NCI-H2029 treated with DMSO at 0.1 percent for 48 hours (cell line): ENCODE results near the gene MEIS2.

Source experiments
- DNase-seq: peaks from one replicate; lab custom pipeline; 2025; lab: John Stamatoyannopoulos, UW

The MEIS2 gene

DNA sequence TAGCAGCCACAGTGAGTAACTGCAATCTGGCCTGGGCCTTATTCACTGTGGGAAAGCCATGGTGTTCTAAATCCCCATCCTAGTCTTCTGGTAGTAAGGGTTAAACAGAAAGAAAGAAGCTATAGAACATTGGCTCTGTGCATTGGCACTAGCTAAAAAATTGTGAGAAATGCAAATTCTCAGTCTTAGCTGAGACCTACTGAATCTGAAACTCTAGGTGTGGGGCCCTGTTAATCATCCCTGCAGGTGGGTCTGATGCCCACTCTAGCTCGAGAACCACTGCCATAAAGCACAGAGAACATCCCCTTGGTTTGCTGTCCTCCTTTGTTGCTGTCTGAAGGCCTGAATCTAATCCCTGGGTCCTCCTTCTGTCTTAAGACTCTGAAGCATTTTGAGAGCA lies 59.3 kb downstream of the MEIS2 start:
- DNase-seq, result no peak

GRCh38 chr15:37040072-37040742 lies 60.1 kb downstream of the MEIS2 start:
- DNase-seq, result no peak

GRCh38 chr15:37038716-37039106 lies 61.6 kb downstream of the MEIS2 start:
- no peak for DNase-seq

GRCh38 chr15:37037850-37038715 lies 62.3 kb downstream of the MEIS2 start:
- DNase-seq, result no peak

DNA sequence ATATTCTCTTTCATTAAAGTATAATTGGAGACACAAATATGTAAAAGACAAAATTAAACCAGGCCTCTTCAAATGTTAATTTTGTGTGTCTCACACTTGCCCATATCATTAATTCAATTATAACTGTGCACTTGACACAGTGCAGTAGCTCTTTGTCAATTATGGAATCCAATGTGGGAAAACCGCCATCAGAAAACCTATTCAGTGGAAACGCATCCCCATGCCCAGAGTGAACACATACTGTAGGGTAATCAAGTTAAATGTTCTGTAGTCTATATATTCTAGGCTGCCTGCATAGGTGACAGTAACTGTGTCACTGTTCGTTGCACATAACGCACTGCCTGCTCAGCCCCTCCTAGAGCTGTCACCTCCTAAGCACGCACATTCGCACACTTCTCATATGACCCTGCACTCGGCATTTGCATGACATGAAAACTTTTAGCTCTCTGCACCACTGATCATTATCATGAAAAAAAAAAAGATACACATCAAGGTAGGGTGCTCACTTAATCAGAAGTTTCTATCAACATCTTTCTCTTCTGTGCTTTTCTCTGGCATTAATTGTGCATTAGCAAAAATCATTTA lies 63.2 kb downstream of the MEIS2 start:
- no peak for DNase-seq

DNA sequence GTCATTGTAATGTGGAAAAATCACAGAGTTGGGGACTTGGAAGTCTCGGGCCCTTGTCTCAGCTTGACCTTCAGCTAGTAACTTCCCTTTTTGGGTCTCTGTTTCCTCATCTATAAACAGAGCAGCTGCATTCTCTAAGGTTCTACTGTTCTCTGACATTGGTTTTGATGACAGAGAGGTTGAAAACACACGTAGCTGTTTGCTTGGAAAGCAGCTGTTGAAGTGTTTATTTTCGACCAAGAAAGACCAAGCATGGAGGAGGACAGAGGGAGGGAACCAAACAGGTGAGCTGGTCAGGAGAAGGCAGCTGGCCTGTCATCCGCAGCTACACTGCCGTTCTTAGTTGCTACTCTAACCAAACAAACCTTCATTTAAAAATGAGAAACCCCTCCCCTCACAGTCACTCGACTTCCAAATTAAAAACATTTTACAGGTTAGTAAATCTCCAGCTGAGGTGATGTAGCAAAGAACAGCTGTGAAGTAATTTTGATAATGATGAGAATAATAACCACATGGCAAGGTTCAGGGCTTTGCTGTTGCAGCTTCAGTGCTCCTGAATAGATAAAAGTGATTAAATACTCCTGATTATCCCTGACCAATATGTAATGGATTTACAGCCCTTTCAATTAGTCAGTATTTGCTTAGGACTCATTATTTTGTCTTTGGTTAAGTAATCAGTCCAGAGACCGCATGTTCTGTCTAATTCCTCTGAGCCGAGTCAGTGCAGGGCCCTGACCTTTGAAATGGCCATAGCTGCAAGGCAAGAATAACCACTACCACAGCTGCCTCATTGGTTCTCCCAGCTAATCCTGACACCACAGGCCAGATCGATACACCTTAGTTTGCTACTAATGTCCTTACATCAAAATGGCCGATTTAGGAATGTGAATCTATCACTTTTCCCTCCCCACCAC lies 65.3 kb downstream of the MEIS2 start:
- DNase-seq, result no peak

- no peak for DNase-seq
Measured at GRCh38 chr15:37034392-37034791, 66.0 kb downstream of the MEIS2 start.

DNA sequence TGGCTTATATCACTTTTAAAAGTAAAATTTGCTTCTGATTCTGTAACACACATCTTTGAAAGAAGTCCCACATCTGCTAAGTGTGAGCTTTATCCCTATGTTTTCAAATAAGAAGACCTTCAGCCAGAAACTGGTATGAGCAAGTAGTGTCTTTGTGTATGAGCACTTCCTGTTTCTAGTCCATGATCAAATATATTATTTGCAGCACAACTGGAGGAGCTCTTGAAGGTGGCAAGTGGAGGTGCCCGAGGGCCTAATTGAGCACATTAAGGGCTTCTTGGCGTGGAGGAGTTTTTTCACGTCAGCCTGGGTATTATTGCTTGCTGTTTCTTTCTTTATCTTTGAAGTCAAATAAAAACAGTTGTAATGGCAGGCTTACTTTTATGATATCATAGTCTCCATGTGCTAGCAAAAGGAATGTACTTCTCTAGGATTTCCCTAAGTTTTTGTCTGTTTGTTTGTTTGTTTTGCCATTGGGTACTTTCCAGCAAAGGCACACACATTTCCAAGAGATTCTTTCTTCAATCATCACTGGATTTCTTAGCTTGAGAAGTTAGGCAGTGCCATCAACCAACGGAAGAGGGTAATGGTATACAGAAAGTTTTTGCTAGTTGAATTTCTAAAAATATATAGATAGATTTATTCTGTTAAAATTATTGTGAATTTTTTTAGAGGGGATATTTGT lies 68.1 kb downstream of the MEIS2 start:
- DNase-seq, result peak; percentile 31

GRCh38 chr15:37031198-37031597 lies 69.2 kb downstream of the MEIS2 start:
- DNase-seq, result no peak

- DNase-seq, result no peak
Measured at GRCh38 chr15:37028625-37029296, 71.6 kb downstream of the MEIS2 start.

GRCh38 chr15:37020852-37021251 lies 79.5 kb downstream of the MEIS2 start:
- DNase-seq, result no peak

DNA sequence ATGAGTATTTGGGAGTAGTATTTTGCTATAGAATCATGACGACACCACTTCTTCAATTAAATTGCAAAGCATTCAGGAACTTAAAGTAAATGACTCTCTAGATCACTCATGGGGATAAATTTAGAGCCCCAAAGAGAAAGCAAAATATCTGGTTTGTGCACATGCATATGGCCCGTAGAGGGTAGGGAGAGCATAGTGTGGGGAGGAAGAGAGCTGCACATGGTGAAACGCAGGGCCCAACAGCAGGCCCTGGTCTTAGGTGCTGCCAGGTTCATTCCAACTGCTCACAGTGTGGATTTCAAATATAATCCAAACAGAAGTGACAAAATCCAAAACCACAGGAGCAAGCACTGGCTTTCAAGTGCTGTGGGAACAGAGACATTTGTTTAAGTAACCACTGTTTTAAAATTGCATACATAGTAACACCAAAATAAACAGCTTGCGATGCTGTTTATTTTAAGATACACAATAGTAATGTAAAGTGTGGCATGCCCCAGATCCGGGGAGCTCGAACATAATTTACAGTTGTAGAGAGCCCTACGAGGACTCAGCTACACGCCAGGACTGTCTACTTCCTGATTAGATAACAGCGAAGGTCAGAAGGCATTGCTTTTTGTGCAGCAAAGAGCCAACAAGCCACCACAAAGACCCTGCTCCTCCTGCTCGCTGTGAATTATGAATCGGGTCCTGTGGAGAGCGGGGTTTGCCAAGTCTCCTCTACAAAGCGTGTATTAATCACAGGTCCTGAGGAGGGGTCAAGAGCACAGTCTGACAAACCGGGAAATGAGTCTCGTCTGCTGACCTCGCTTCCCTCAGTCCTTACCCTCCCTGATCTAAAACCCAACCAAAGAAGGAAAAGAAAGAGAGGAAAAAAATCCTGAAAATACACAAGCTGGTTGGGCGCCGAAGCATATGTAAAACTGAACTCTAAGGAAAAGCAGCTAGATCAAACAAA lies 80.6 kb downstream of the MEIS2 start:
- DNase-seq, result no peak

DNA sequence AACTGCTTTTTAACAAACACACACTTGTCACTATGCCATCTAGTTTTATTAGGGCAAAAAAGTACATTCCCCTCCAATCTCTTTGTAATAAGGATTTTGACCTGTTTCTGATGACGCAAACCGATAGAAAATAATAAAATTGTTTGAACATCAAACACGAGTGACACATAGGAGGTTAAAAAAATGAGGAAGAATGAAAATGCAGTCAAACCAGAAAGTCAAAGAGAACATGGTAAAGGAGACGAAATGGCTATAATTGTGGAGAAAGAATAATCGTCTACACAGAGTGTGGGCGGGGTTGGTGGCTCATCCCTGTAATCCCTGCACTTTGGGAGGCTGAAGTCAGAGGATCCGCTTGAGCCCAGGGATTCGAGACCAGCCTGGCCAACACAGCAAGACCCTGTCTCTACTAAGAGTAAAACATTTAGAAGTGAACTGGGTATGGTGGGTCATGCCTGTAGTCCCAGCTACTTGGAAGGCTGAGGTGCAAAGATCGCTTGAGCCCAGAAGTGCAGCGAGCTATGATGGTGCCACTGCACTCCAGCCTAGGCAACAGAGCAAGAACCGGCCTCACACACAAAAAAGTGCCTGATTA lies 83.2 kb downstream of the MEIS2 start:
- DNase-seq, result no peak

DNA sequence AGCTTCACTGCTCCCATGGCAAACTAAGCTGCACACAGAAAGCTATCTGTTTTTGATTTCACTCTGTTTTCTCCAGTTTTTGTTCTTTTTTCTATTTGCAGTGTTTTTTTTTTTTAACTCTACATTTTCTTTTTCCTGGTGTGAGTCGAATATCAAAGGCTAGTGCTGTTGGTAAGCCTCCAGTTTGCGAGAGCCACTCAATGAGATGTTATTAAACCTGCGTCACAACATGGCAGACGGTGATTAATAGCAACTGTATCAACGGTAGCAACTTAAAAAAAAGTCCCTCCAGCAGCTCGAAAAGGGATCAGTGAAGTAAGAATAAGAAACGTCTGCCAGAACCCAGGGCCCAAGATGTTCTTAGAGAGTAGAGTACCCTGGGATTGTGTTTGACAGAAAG lies 84.1 kb downstream of the MEIS2 start:
- DNase-seq, result no peak

- DNase-seq, result no peak
Measured at GRCh38 chr15:37015451-37015850, 84.9 kb downstream of the MEIS2 start.

GRCh38 chr15:37015035-37015434 lies 85.3 kb downstream of the MEIS2 start:
- DNase-seq, result no peak

DNA sequence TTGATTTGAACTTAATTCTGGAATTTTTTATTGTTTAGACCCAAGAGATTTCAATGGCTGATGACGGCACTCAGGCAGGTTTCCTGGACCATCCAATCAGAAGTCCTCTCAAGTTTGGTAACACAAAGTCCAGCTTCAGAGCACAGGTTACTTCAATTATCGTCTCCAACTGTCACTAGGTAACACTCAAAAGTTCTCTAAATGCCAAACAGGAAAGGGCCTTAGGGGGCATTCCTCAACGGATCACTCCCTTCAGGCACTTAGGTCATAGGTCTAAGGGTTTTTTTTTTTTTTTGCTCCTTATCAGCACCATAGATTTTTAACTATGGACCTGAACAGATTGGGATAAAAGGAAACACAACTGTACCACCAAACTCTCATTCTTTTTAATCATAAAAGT lies 85.8 kb downstream of the MEIS2 start:
- no peak for DNase-seq

DNA sequence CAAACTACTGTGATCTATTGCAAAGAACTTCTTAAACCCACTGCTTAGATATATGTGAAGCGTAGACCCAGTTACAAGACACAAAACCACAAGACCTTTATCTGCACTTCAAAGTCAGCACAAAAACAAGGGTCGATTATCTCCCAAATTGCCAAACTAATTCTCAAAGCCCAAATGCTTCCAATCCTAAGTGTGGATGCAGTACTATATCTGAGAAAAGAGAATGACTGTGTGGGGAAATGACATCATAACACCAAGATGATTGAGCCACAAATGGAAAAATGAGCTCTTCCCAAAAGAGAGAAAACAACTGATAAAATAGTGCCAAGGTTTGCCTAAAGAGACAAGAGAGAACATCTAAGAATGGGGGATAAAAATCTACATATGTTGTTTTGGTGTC lies 86.2 kb downstream of the MEIS2 start:
- DNase-seq, result no peak

DNA sequence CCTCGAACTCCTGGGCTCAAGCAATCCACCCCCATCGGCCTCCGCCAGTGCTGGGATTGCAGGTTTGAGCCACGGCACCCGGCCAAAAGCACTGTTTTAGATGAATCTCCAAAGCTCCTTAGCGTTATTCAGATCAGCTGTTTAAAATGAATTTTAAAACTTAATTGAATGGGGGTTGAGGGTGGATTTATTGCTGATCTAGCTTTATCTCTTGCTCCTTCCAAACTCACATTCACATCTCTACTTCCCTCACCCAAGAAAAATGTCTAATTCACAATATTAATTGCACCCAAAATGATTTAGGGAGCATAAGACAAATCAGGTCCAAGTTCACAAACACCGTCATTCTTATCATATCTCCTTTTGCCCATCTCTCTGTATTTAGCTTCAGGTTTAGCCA lies 89.8 kb downstream of the MEIS2 start:
- no peak for DNase-seq
